Cardiac fibroblast (primary cell): ENCODE measurements around the gene CRYBG2.
A peak's percentile ranks its signal among the peaks of the same experiment; 100 is the strongest.

Experiments used
- DNase-seq, 2 donors: peaks; one replicate each; pipeline versions ENCODE4 v3.0.0 to v3.0.0-alpha.2; 2010; ENCODE audit warnings: low read depth in 2 of 2
- H3K4me3 ChIP-seq, 2 donors: replicated peaks in 1 of 2; 1 replicate in 1 of 2; 2 replicates in 1 of 2; pipeline ENCODE4 v1.5.1; 2011; ENCODE audit warnings: low read depth in 2 of 2, low read length in 2 of 2, mild to moderate bottlenecking in 2 of 2, moderate library complexity in 1 of 2
- CTCF ChIP-seq: IDR thresholded peaks from one replicate; pipeline ENCODE4 v1.5.1; 2011; ENCODE audit warnings: low read depth, mild to moderate bottlenecking, low read length, inconsistent platforms

The CRYBG2 gene

GRCh38 chr1:26287033-26287711, 66.8 kb downstream of the CRYBG2 start:
- TF ChIP-seq CTCF: no peak
- DNase-seq: peak in 1 of 2 donors; percentile 43
- H3K4me3 ChIP-seq: no peak overlapping the region

GRCh38 chr1:26286064-26286416, 67.9 kb downstream of the CRYBG2 start:
- DNase-seq: no peak
- TF ChIP-seq CTCF: no peak
- H3K4me3 ChIP-seq: no peak overlapping the region

GRCh38 chr1:26285366-26286063, 68.4 kb downstream of the CRYBG2 start:
- H3K4me3 ChIP-seq: no peak overlapping the region
- TF ChIP-seq CTCF: peak; percentile 48
- DNase-seq: no peak

GRCh38 chr1:26284597-26285347, 69.2 kb downstream of the CRYBG2 start:
- H3K4me3 ChIP-seq: no peak overlapping the region
- DNase-seq: peak; percentile 89 to 92
- peak; percentile 89 for TF ChIP-seq CTCF

- no peak overlapping the region for H3K4me3 ChIP-seq
- no peak for TF ChIP-seq CTCF
- DNase-seq: no peak
Measured at GRCh38 chr1:26283871-26284596, 69.9 kb downstream of the CRYBG2 start.

- H3K4me3 ChIP-seq: no peak overlapping the region
- no peak for TF ChIP-seq CTCF
- DNase-seq: no peak
Measured at GRCh38 chr1:26283279-26283853, 70.6 kb downstream of the CRYBG2 start.
